ENCODE measurements around the gene TCF12.

DNA sequence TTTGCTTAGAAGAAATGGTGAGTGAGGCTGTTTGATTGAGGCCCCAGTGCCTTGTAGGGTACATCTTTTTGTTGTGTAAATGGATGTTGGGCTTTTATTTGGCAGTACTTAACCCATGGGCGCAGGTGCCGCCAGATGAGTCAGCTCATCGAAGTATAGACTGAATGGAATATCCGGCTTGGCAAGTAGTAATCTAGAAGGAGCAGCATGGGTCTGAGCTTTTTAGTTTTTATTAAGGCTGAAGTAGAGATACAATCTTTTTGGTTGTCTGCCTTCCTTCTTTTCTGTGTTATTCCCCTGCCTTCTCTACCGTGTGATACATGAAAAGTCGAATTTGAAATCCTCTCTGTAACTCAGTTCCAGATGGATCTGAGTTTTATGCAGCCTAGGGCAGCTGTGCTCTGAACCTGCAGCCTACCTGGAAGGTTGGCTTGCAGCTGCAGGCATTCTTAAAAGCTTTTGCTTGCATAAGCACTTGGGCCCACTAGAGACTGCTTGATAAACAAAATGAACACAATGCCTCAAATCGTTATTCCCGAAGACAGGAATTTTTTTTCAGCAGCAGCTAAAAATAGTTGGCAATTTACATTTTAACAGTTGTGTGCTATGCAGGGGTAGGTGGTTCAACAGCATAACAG is 280.3 kb downstream of the TCF12 start:
- TF ChIP-seq, protein P1, sequence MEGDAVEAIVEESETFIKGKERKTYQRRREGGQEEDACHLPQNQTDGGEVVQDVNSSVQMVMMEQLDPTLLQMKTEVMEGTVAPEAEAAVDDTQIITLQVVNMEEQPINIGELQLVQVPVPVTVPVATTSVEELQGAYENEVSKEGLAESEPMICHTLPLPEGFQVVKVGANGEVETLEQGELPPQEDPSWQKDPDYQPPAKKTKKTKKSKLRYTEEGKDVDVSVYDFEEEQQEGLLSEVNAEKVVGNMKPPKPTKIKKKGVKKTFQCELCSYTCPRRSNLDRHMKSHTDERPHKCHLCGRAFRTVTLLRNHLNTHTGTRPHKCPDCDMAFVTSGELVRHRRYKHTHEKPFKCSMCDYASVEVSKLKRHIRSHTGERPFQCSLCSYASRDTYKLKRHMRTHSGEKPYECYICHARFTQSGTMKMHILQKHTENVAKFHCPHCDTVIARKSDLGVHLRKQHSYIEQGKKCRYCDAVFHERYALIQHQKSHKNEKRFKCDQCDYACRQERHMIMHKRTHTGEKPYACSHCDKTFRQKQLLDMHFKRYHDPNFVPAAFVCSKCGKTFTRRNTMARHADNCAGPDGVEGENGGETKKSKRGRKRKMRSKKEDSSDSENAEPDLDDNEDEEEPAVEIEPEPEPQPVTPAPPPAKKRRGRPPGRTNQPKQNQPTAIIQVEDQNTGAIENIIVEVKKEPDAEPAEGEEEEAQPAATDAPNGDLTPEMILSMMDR (IDR thresholded peaks at IDR 0.05): no peak
- TF ChIP-seq POLR2A (IDR thresholded peaks at IDR 0.05; ENCODE audit: low read depth) (no peak), POLR2AphosphoS5 (IDR thresholded peaks at IDR 0.05) (no peak)

Data from esophagus muscularis mucosa (tissue), 3 donors.